AG20443 (cell line): ENCODE results near the gene RBM11.
"Not testable (repeated sequence)": the region's sequence is repeated elsewhere in the genome, so short reads cannot be mapped to it uniquely, and the experiment has no call there.

Experiments used
- DNase-seq: peaks from one replicate; pipeline ENCODE4 v3.0.0; 2012; ENCODE audit warnings: low spot score, mixed read lengths

Gene RBM11, protein sequence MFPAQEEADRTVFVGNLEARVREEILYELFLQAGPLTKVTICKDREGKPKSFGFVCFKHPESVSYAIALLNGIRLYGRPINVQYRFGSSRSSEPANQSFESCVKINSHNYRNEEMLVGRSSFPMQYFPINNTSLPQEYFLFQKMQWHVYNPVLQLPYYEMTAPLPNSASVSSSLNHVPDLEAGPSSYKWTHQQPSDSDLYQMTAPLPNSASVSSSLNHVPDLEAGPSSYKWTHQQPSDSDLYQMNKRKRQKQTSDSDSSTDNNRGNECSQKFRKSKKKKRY

GRCh38 chr21:14215971-14216641 lies at the start of gene RBM11:
Gene RBM11 (plus strand): TSS chr21:14216157. CDS start chr21:14216187, 30 bp downstream.
- DNase-seq = peak; percentile 59

- DNase-seq = not testable (repeated sequence)
Observed at GRCh38 chr21:14166463-14167223, 49.3 kb upstream of the RBM11 start.

GRCh38 chr21:14206222-14206621 lies 9.7 kb upstream of the RBM11 start:
- no peak for DNase-seq

DNA sequence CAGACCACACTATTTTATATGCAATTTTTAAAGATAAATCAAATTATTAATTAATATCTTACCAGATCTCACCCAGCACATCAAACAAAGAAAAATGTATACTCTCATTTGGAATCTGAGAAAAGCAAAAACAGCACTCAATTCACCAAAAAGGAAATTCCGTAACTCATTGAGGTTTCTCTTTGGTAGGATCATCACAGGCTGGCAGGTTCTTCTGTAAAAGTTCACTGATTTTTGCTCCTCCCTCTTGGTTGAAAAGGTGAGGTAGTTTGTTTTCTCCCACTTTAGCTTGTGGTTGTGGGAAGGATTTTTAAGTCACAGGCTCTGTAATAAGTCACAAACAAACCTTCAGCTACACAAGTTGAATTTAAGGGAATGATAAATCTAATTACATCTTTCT lies 5.2 kb upstream of the RBM11 start, which contains the start of gene LIPI:
Gene LIPI (minus strand): TSS at position 218 of the 400 bp plus-strand sequence. CDS start 110 bp downstream, at position 108.
- DNase-seq = no peak

DNA sequence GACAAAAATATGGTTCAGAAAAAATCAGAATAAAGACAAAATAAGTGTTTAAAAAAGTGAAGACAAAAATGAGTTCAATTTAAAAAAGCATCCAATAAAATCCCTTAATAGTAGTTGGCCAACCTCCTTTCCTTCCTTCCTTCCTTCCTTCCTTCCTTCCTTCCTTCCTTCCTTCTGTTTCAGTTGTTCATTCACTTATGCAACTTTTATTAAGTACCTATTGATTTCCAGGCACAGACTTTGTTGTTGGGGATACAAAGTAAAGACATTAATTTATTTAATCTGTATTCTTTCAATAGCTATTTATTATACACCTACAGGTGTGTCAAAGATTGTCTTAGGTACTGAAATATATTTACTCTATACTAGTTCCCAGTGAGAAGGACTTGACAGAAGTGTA lies 2.8 kb upstream of the RBM11 start:
- DNase-seq = no peak

DNA sequence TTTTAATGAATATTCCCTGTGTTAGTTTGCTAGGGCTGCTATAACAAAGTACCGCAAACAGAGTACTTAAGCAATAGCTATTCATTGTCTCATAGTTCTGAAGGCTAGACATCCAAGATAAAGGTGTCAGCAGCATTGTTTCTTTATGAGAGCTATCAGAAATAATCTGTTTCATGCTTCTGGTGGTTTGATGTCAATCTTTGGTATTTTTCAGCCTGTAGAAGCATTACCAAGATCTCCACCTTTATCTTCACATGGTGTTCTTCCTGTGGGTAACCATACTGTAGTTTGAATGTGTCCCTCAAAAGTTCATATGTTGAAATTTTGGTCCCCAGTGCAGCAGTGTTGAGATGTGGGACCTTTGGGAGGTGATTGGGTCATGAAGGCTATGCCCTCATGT lies 7.4 kb downstream of the RBM11 start:
- no peak for DNase-seq

- no peak for DNase-seq
Observed at GRCh38 chr21:14229399-14229798, 13.4 kb downstream of the RBM11 start.

DNA sequence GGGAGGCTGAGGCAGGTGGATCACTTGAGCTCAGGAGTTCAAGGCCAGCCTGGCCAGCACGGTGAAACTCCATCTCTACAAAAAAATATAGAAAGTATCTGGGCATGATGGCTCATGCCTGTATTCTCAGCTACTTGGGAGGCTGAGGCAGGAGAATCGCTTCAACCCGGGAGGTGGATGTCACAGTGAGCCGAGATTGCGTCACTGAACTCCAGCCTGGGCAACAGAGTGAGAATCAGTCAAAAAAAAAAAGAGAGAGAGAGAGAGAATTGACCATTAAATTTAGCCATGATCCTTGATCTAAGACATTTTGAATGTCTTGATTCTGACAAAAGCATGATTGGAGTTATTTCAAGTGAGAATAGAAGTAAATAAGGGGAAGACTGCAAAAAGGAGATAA lies 19.1 kb downstream of the RBM11 start:
- no peak for DNase-seq

- DNase-seq = no peak
Observed at GRCh38 chr21:14236180-14236579, 20.2 kb downstream of the RBM11 start.

GRCh38 chr21:14239281-14239680 lies 23.3 kb downstream of the RBM11 start:
- no peak for DNase-seq

GRCh38 chr21:14241297-14241696 lies 25.3 kb downstream of the RBM11 start:
- DNase-seq = no peak

- DNase-seq = no peak
Observed at GRCh38 chr21:14243461-14243860, 27.5 kb downstream of the RBM11 start.

- DNase-seq = no peak
Observed at GRCh38 chr21:14243874-14244273, 27.9 kb downstream of the RBM11 start.

DNA sequence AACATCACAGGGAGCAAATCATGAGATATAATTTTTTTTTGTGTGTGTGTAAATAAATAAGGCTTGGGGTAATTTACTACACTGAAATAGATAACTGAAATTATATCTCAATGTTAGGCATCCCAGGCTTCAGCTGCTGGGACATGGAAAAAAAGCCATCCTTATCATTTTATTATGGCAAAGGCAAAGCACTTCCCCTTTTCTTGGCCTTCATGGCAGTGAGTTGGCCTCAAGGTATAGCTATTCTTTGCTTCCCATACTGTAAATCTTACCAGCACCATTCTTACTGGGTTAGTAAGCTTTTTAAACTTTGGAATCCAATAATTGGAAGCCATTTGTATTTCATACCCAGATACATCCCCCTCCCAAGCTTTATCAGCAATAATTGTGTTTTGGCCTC lies 29.0 kb downstream of the RBM11 start:
- DNase-seq = no peak

DNA sequence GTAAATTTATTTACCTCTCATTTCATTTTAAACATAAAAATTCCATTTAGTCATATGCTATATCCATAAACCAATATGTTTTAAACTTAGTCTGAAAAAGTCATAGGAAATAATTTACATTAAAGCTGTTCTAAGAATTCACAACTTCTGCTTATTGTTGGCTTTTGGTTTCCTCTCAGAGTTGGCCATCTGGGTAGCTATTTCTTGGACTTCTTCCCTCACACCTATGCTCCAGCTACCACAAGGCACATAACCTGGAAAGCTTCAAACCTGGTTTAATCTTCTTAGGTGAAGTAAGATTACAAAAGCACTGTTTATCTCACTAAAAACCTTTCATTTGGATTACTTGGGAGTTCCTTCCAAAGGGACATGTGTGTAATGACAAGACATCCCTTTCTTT lies 29.8 kb downstream of the RBM11 start:
- no peak for DNase-seq

DNA sequence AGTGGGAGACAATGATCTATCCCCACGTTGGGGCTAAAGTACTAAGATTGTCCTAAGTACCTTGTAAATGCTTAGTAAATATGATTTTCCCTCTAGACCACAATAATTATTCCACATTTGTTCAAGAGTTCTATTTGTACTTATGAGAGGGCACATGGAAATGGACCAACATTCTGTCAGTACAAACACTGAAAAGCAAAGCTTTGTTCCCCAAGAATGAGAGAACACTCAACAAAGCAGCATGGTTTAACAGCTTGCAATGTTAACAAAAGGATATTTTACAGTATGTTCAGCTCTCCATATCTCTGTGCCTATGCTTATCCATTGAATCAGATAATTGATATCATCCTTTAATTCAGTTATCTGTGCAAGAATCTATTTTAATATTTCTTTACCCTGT lies 35.4 kb downstream of the RBM11 start:
- no peak for DNase-seq

DNA sequence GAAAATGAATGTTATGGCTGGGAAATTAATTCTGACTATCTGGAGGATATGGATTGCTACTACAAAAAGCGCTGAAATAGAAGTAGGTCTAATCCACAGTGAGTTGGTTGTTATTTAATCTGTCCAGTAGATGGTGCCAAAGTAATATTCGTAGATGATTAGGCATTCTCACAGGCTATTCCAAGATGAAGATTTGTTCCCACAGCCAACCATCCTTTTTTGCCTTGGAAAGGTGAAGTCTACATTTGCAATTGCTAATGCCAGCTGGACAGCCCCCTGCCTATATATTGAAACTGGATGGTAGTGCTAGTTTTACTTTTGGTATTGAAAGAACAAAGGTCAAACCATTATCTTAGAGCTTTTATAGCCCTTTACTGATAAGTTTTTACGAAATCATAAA lies 43.8 kb downstream of the RBM11 start:
- peak; percentile 56 for DNase-seq

- no peak for DNase-seq
Observed at GRCh38 chr21:14260174-14260764, 44.3 kb downstream of the RBM11 start.

DNA sequence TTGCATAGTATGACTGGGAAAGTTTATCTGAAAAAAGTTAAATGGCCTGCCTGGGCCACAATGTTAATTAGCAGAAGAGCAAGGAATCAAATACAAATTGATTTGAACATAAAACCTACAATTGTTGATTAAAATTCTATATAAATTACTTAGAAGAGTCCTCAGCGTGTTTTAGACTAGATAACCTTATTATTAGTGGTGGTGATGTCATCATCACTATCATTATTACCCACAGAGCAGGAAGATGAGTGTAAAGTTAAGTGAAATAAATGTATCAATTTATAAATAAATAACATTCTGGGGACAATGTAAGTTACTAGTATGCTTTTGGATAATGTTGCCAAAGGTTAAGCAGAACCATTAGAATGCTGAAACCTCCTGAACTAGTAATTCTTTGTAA lies 46.1 kb downstream of the RBM11 start:
- DNase-seq = no peak

DNA sequence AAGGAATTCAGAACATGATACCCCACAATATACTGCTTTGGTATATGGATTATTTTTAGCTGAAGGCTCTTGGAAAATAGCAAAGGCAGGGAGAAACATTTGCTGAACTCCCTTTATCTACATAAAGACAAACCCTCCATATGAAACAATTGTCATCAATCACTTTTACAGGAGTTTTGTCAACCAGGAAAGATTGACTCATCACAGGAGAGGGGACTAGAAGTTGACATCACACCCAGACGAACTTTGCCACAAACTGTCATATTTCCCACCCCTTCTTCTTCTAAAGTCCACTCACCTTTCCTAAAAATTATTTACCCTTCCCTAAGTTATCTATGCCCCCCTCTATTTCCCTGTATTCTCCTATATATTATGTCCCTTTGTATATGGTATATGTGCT lies 47.9 kb downstream of the RBM11 start:
- DNase-seq = no peak

- DNase-seq = no peak
Observed at GRCh38 chr21:14265023-14265422, 49.1 kb downstream of the RBM11 start.

DNA sequence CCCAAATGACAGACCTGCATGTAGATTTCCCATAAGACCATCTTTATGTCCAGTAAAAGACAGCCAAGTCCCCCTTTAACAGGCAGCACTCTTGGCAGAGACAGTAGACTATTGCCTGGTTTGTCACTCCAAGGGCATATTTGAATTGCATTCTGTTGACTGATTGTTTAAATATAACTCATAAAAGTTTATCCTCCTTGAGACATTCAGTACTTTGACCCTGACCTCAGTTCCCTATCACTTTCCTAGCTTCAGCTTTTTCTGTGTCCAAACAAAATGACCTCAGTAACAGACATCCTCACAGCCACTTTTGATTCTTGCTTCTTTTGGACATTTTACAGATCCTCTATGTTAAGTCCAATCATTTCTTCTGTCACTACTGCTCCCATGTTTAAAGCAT lies 51.1 kb downstream of the RBM11 start:
- no peak for DNase-seq

GRCh38 chr21:14270631-14271030 lies 54.7 kb downstream of the RBM11 start:
- no peak for DNase-seq
